Right atrium auricular region (tissue), 2 donors: ENCODE results near the gene OAS3. TPM values are rescaled to one million over a fixed set of nuclear protein-coding genes. Genes with fewer than 3 reads are reported as not detected.

Source experiments
- DNase-seq: peaks from one replicate; pipeline ENCODE4 v3.0.0-alpha.2; 2019; ENCODE audit warnings: low spot score
- H3K27ac ChIP-seq, 2 donors: fragments of 200-600 bp; sonication (generic); 1 replicate in 1 of 2; 2 replicates in 1 of 2; pipeline ENCODE4 v1.5.1; 2016 to 2019
- H3K27me3 ChIP-seq, 2 donors: fragments of 200-600 bp; sonication (generic); one replicate each; pipeline versions ENCODE4 v1.5.1 to v1.6.0; 2017 to 2019
- H3K36me3 ChIP-seq: fragments of 200-600 bp; sonication (generic); one replicate; pipeline ENCODE4 v1.5.1; 2016
- H3K4me1 ChIP-seq, 2 donors: fragments of 200-600 bp; sonication (generic); one replicate each; pipeline versions ENCODE4 v1.5.1 to v1.6.0; 2017 to 2019
- H3K4me3 ChIP-seq, 2 donors: fragments of 200-600 bp; sonication (generic); 1 replicate in 1 of 2; 2 replicates in 1 of 2; pipeline ENCODE4 v1.5.1; 2017 to 2019; ENCODE audit warnings: mild to moderate bottlenecking in 1 of 2, moderate library complexity in 1 of 2
- H3K9me3 ChIP-seq, 2 donors: fragments of 200-600 bp; sonication (generic); one replicate each; pipeline ENCODE4 v1.5.1; 2019
- total RNA-seq, 2 donors: library from RNA; depleted of rRNA; stranded (reverse); fragments of >200 nt; gene quantifications; one replicate each; pipeline ENCODE4 v1.1.0, GENCODE V29; 2016
- TF ChIP-seq, protein P1 (sequence below), 2 donors: fragments of 200-600 bp; sonication (generic); IDR thresholded peaks; one replicate each; pipeline ENCODE4 v1.5.1; 2019; ENCODE audit warnings: antibody characterized with exemption in 2 of 2

Gene OAS3
- total RNA-seq, 2 donors from 2014 or later, result 2.7 to 5.8 TPM

DNA sequence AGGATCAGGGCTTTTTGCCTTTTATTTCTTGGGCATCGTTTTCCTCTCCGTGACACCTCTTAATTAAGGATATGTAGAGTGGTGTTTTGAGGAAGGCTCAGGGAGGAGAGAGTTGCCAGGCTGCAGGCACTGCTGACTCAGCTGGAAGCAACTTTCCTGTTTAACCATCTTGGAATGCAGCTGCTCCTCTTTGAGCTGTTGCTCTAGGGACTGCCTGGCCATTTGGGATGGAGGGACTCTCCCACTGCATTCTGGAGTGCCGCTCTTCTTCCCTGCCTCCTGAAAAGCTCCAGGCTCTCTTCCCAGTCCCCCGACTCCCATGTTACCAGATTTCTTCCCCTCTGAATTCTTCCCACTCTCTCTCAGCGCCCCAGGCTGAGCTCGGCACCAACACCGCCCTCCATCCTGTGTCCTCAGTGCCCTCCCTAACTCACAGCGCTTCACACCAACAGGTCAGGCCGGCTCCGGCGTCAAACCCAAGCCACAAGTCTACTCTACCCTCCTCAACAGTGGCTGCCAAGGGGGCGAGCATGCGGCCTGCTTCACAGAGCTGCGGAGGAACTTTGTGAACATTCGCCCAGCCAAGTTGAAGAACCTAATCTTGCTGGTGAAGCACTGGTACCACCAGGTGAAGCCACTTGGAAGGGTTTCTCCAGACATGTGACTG is 5.9 kb downstream of the OAS3 start:
- no peaks in the 10 kb centered on the region for H3K9me3 ChIP-seq
- no peak for DNase-seq
- no peak overlapping the region for H3K27ac ChIP-seq
- TF ChIP-seq, protein P1, sequence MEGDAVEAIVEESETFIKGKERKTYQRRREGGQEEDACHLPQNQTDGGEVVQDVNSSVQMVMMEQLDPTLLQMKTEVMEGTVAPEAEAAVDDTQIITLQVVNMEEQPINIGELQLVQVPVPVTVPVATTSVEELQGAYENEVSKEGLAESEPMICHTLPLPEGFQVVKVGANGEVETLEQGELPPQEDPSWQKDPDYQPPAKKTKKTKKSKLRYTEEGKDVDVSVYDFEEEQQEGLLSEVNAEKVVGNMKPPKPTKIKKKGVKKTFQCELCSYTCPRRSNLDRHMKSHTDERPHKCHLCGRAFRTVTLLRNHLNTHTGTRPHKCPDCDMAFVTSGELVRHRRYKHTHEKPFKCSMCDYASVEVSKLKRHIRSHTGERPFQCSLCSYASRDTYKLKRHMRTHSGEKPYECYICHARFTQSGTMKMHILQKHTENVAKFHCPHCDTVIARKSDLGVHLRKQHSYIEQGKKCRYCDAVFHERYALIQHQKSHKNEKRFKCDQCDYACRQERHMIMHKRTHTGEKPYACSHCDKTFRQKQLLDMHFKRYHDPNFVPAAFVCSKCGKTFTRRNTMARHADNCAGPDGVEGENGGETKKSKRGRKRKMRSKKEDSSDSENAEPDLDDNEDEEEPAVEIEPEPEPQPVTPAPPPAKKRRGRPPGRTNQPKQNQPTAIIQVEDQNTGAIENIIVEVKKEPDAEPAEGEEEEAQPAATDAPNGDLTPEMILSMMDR (IDR thresholded peaks at IDR 0.05), result no peak
- peaks cover 0 to 15% of the 10 kb centered on the region in 2 donors for H3K4me1 ChIP-seq
- peaks cover 3% of the 10 kb centered on the region for H3K36me3 ChIP-seq
- no peaks in the 10 kb centered on the region for H3K27me3 ChIP-seq
- no peak overlapping the region for H3K4me3 ChIP-seq

DNA sequence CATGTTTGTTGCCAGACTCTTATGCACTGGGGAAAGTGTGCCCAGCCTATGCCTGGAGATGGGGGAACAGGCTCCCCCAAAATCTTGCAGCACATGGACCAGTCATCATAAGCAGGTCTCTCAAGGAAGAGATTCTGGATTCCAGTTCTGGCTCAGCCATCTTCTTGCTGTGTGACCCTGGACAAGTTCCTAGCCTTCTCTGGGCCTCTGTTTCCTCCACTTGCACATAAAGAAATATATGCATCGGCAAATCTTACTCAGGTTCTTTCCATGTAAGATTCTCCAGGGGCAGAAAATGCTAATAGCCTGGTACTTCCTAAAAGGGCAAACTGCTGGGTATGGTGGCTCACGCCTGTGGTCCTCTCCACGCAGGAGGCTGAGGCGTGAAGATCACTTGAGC is 7.2 kb downstream of the OAS3 start:
- Histone ChIP-seq H3K36me3 (peaks cover 3% of the 10 kb centered on the region), H3K27ac (no peak overlapping the region), H3K9me3 (no peaks in the 10 kb centered on the region), H3K27me3 (no peaks in the 10 kb centered on the region), H3K4me3 (no peak overlapping the region), H3K4me1 (peaks cover 0 to 1% of the 10 kb centered on the region in 2 donors)
- TF ChIP-seq, protein P1 (IDR thresholded peaks at IDR 0.05), result no peak
- no peak for DNase-seq

DNA sequence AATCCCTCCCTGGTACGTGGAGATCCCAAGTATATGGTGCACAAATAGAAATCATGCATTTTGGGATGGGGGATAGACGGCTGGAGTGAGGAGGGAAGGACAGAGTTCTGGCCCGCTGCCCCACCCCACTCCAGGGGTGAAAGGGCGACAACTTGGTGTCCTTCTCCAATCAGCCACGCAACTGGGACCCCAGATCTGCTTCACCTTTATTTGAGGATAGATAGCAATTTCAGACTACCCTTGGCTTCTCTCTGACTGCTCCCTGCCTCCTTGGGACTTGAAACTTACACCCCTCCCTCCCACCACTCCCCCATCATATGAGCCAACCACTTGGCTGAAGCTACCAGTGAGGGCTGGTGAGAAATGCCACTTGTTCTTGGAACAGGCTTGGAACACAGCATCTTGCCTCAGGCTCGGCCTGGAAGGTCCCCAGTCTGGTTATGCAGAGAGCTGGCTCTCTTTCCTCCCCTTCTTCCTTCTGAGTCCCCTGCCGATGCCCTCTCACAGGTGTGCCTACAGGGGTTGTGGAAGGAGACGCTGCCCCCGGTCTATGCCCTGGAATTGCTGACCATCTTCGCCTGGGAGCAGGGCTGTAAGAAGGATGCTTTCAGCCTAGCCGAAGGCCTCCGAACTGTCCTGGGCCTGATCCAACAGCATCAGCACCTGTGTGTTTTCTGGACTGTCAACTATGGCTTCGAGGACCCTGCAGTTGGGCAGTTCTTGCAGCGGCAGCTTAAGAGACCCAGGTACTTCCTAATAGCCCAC is 8.1 kb downstream of the OAS3 start:
- Histone ChIP-seq H3K4me1 (no peaks in the 10 kb centered on the region), H3K9me3 (peaks cover 0 to 2% of the 10 kb centered on the region in 2 donors), H3K27ac (no peak overlapping the region), H3K27me3 (no peaks in the 10 kb centered on the region), H3K36me3 (peaks cover 3% of the 10 kb centered on the region), H3K4me3 (no peak overlapping the region)
- TF ChIP-seq, protein P1 (IDR thresholded peaks at IDR 0.05), result no peak
- no peak for DNase-seq

DNA sequence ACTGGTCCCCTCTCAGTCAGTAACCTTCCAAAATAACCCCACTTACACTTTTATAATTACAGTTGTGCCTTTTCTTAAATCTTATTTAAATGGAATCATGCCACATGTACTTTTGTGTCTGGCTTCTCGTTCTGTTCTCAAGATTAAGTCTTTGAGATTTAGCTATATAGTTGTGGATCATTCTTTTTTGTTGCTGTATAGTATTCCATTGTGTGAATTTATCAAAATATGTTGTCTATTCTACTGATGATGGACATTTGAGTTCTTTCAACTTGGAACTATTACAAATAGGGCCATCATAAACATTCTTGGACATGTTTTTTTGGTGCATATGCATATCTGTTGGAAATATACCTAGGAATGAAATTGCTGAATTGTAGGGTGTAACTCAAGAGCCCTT is 9.0 kb downstream of the OAS3 start:
- TF ChIP-seq, protein P1 (IDR thresholded peaks at IDR 0.05), result no peak
- no peak overlapping the region for H3K27ac ChIP-seq
- DNase-seq, result no peak
- peaks cover 3% of the 10 kb centered on the region for H3K36me3 ChIP-seq
- H3K9me3 ChIP-seq, result peaks cover 0 to 11% of the 10 kb centered on the region in 2 donors
- H3K27me3 ChIP-seq, result no peaks in the 10 kb centered on the region
- no peak overlapping the region for H3K4me3 ChIP-seq
- no peaks in the 10 kb centered on the region for H3K4me1 ChIP-seq

DNA sequence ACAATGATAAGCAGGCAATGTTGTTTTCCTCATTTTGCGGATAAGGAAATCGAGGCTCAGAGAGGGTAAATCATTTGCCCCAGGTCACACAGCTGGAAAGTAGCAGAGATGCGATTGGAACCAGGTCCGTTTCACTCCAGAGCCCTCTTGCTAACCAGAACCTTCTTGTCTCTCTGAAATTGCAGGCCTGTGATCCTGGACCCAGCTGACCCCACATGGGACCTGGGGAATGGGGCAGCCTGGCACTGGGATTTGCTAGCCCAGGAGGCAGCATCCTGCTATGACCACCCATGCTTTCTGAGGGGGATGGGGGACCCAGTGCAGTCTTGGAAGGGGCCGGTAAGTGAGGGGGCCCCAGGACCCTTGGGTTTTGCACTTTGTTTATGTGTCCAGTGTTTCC is 9.5 kb downstream of the OAS3 start:
- H3K4me1 ChIP-seq, result no peaks in the 10 kb centered on the region
- DNase-seq, result no peak
- no peak overlapping the region for H3K27ac ChIP-seq
- no peak overlapping the region for H3K4me3 ChIP-seq
- H3K27me3 ChIP-seq, result no peaks in the 10 kb centered on the region
- TF ChIP-seq, protein P1 (IDR thresholded peaks at IDR 0.05), result no peak
- H3K9me3 ChIP-seq, result peaks cover 0 to 15% of the 10 kb centered on the region in 2 donors
- H3K36me3 ChIP-seq, result peaks cover 3% of the 10 kb centered on the region
